Activated CD4-positive, alpha-beta T cell treated with anti-CD3 and anti-CD28 coated beads, Interleukin-2, amount 50 U/mL, for 16 hours (primary cell): ENCODE results near the gene FRMD8.

Experiments used
- DNase-seq: peaks from one replicate; pipeline ENCODE4 v3.0.0-alpha.2; 2020

FRMD8 gene

DNA sequence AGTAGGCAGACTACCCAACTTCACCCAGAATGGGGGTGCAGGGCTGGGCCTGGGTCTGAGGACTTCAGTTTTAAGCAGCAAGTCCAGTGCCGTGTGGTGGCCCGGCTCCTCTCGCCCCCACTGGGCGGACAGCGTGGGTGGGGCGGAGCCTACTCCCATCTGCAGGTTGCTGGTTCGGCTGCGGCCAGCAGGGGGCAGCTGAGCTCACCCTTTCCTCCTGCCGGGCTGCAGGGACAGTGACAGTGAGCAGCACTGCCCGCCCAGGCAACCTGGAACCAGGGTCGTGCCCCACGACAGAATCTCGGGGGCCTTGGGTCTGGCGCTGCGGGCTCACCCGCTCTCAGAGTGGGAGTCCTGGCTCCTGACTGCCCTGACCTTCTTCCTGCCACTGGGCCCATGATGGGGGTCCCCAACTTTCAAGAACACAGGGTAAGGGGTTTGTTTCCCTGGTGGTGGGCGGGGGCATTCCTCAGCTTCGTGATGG is 29.9 kb downstream of the FRMD8 start:
- peak; percentile 94 for DNase-seq

DNA sequence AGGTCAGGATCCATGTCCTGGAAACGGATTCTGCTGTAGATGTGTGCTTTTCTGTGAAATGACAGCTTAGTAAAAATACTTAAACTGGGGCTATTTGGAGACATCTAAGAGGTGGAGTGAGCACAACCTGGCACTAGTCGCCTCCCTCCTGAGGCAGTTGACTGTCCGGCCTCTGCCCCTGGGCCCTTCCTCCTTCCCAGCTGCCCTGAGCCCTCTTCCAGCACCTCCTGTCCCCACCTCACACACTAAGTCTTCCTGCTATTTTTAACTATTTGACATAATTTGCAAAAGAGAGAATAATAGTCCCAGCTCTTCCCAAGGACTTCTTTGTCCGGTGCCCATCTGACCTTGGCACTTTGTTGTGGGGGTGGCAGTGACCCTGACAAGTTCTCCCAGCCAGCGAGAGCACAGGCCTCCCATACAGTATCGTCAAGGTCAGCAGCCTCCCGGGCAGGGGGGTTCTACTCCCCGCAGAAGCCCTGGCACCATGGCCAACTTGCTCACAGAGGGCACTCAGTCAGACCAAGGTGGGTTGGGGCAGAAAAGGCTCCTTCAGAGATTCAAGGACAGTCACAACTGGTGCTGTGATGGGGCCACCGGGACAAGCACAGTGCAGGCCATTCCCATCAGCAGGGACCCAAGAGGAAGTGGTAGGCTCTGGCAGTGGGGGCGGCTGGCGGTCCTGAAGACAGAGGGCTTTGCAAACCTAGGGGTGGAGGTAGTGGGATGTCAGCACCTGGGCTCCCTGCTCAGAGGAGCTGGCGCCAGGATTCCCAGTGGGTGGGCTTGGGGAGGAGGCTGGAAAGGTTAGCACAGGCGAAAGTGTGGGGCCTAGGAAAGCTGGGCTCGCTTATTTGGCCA is 30.6 kb downstream of the FRMD8 start:
- DNase-seq = peak; percentile 30

DNA sequence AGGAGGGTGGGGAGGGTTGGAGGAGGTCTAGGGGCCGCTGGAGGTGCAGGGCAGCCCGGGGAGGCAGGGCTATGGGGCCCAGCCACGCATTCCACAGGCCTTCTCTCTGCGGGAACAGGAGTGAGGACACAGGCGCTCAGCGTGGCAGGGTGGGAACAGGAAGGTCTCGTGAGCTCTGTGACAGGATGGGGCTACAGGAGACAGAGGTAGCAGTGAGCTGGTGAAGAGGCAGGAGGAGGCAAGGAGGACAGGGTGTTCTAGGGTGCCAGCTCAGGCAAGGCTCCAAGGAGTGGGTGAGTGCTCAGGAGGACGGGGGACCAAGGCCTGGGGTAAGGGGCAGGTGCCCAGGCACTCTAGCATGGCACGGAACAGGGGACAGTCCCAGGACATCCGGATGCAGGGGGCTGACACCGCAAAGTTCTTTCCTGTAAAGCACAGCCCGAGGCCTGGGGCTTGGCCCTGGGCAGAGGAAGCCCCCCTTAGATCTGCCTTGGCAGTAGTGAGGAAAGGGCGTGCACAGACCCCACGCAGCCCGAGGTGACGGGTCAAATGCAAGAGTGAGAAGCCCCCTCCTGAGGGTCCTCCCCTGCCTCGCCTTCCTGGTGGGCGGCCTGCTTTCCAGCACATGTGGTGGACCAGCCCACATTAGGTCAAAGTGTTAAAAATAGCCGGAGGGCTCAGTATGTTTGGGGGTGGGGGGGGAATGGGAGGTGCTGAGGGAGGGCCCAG is 31.4 kb downstream of the FRMD8 start:
- DNase-seq = peak; percentile 53

DNA sequence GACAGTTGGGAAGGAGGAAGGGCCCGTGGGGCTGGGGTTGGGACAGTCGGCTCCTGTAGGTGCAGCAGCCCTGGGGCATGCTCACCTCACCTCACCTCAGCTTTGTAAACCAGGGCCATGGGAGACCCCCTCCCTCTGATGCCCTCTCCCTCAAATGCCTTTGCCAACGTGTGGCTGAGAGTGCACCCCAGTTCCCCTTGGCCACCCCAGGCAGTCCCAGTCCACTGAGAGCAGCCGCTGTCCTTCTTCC is 31.9 kb downstream of the FRMD8 start:
- DNase-seq = no peak

DNA sequence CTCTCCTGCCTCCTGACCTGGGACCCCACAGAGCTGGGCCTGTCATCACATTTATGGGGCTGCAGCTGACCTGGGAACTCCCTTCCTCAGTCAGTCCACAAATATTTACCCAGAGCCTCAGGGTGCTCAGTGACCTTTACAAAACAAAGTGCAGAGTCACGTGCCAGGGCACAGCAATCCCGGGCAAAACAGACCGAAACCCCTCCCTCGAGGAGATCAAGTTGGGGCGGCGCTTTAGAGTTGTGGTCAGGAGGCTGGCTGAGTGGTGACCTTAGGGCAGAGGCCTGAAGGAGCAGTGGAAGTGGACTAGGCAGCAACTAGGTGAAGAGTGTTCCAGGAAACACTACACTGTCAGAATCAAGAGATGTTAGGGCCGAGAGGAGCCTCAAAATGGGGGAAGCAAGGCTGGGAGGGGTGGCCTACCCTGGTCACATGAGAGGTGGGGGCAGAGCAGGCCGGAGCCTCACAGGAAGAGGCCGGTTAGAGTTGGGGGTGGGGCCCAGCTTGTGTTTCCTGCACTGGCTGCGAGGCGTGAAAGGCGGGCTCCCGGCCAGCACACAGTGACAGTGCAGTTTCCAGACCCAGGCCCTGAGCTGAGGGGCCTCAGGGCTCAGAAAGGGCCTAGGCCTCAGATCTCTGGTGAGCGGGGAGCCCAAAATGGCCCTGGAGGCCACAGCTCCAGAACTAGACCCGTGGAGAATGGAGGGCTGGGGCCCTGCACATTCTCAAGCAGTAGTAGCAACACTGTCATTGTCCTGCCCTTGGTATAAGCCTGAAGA is 32.4 kb downstream of the FRMD8 start:
- DNase-seq = peak; percentile 97

DNA sequence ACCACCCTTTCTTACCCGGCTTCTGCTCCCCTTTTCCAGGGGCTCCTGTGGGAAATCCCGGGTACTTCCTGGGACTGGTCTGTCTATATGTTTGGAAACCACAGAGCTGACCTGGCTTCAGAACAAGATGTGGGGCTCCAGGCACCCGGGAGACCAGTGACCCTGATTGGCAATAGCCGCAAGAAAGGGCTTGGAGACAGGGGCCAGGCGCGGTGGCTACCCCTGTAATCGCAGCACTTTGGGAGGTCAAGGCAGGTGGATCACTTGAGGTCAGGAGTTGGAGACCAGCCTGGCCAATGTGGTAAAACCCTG is 33.0 kb downstream of the FRMD8 start:
- no peak for DNase-seq

DNA sequence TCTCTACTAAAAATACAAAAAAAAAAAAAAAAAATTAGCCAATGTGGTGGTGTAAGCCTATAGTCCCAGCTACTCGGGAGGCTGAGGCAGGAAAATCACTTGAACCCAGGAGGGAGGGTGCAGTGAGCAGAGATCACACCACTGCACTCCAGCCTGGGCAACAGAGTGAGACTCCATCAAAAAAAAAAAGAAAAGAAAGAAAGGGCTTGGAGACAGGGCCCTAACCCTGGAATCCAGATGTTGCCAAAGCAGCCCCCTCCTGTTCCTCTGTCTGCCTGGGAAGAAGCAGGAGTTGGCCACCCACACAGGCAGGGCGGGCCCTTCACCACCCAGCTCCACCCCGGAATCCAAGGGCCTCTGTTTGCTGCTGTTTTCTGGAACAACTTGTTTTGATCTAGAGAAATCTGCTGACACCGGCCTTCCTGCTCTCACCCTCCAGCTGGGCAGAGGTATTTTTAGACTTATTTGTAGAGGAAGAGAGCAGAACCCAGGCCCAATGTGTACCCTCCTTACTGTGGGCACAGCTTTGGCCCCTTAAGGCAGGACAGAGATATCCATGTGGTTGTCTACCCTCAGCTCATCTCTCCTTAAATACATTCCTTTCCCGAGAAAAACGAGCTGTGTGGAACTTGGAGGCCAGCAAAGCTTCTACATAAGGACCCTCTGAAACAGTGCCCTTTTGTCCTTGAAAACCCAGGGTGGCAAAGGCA is 33.5 kb downstream of the FRMD8 start:
- peak; percentile 88 for DNase-seq

DNA sequence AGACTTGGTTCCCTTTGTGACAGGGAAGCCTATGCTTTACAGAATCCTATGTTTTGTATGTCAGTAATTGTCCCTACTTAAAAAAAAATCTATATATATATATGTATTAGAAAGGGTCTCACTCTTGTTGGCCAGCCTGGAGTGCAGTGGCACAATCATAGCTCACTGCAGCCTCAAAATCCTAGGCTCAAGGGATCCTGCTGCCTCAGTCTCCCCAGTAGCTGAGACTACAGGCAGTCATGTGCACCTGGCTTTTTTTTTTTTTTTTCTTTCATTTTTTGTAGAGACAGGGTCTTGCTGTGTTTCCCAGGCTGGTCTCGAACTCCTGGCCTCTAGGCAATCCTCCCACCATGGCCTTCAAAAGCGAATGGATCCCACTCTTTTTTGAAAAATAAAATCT is 34.1 kb downstream of the FRMD8 start:
- DNase-seq = no peak

DNA sequence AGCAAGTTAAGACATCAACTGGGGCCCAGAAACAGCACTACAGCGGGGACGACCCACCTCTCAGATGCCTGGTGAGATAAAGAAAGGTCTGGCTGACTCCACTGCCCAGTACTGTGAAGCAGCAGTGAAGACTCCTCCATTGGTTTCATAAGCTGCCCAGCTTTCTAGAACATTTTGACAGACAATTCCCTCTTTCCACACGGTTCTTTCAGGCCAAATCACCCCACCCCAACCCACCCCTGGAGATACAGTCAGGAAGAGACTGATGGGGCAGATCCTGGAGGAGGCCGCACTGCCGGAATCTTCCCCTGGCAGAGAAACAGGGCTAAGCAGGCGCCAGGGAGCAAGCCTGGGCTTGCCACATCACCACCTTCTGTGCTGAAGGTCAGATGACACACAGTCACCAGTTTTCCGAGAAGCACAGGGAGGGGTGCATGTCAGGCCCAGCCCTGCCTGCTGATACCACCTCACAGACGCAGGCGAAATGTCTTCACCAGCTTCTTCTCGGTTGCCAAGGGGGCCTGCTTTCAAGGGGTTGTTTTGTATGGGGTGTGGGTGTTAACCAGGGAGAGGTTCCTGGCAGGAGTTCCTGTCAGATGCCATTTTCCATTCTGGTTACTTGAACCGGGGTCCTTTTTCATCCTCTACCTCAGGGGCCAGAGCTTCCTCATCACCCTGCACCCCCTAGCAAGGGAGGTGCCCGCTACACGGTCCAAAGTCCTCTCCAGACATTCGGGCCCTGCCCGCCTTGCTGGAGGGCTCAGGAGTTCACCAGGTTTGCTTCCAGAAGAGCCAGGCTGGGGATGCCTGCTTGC is 34.7 kb downstream of the FRMD8 start:
- DNase-seq = peak; percentile 96

DNA sequence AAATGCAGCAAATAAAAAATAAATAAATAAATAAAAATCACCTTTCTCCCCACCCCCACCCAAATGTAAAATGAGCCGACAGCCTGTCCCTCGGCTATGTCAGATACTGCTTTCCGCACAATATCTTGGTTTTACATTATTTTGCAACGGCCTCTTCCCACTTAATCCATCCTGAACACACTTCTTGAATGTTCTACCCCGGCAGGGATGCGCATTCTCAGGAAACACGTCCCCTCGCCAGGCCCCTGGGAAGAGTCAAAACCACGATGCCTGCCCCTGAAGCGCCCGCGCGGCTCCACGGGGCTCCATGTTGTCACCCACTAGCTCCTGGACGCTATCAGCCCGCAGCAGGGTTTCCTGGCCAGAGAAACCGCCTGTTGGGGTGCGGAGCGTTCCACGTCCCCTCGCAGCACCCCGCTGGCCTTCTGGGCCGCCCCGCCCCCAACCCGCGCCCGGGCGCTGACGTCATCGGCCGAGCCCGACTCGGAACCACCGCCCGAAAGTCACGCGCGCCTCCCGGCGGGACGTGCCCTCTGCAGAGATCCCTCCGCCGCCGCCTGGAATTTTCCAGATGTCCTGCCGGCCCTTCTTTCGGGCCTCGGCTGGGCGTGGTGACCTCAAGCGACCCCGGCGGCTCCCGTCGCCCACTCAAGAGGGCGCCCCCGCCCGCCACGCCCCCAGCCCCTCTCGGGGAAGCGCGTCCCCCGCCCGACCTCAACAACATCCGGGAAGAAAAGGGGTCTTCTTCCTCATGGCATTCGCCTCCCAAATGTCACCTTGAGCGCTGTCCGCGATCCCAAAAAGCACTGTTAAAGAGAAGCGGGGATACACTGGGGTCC is 35.6 kb downstream of the FRMD8 start:
- peak; percentile 97 for DNase-seq

DNA sequence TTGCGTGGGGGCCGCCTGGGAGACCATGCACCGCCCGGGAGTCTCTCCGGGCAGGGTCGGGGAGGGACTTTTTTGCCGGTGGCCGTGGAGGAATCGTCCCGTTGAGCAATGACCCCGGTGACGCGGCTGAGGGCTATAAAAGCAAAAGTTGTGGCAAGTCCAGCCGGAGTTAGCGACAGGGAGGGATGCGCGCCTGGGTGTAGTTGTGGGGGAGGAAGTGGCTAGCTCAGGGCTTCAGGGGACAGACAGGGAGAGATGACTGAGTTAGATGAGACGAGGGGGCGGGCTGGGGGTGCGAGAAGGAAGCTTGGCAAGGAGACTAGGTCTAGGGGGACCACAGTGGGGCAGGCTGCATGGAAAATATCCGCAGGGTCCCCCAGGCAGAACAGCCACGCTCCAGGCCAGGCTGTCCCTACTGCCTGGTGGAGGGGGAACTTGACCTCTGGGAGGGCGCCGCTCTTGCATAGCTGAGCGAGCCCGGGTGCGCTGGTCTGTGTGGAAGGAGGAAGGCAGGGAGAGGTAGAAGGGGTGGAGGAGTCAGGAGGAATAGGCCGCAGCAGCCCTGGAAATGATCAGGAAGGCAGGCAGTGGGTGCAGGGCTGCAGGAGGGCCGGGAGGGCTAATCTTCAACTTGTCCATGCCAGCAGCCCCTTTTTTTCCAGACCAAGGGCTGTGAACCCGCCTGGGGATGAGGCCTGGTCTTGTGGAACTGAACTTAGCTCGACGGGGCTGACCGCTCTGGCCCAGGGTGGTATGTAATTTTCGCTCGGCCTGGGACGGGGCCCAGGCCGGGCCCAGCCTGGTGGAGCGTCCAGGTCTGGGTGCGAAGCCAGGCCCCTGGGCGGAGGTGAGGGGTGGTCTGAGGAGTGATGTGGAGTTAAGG is 36.4 kb downstream of the FRMD8 start, which contains the start of gene NEAT1:
TSS of gene NEAT1 (plus strand) at position 166 of the 883 bp plus-strand sequence.
- DNase-seq = peak; percentile 97

DNA sequence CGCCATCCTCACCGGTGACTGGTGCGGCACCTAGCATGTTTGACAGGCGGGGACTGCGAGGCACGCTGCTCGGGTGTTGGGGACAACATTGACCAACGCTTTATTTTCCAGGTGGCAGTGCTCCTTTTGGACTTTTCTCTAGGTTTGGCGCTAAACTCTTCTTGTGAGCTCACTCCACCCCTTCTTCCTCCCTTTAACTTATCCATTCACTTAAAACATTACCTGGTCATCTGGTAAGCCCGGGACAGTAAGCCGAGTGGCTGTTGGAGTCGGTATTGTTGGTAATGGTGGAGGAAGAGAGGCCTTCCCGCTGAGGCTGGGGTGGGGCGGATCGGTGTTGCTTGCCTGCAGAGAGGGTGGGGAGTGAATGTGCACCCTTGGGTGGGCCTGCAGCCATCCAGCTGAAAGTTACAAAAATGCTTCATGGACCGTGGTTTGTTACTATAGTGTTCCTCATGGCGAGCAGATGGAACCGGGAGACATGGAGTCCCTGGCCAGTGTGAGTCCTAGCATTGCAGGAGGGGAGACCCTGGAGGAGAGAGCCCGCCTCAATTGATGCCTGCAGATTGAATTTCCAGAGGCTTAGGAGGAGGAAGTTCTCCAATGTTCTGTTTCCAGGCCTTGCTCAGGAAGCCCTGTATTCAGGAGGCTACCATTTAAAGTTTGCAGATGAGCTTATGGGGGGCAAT is 37.2 kb downstream of the FRMD8 start:
- peak; percentile 43 for DNase-seq

DNA sequence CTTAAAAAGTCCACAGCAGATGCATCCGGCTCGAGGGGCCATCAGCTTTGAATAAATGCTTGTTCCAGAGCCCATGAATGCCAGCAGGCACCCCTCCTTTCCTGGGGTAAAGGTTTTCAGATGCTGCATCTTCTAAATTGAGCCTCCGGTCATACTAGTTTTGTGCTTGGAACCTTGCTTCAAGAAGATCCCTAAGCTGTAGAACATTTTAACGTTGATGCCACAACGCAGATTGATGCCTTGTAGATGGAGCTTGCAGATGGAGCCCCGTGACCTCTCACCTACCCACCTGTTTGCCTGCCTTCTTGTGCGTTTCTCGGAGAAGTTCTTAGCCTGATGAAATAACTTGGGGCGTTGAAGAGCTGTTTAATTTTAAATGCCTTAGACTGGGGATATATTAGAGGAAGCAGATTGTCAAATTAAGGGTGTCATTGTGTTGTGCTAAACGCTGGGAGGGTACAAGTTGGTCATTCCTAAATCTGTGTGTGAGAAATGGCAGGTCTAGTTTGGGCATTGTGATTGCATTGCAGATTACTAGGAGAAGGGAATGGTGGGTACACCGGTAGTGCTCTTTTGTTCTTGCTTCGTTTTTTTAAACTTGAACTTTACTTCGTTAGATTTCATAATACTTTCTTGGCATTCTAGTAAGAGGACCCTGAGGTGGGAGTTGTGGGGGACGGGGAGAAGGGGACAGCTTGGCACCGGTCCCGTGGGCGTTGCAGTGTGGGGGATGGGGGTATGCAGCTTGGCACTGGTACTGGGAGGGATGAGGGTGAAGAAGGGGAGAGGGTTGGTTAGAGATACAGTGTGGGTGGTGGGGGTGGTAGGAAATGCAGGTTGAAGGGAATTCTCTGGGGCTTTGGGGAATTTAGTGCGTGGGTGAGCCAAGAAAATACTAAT is 38.0 kb downstream of the FRMD8 start:
- peak; percentile 67 for DNase-seq

DNA sequence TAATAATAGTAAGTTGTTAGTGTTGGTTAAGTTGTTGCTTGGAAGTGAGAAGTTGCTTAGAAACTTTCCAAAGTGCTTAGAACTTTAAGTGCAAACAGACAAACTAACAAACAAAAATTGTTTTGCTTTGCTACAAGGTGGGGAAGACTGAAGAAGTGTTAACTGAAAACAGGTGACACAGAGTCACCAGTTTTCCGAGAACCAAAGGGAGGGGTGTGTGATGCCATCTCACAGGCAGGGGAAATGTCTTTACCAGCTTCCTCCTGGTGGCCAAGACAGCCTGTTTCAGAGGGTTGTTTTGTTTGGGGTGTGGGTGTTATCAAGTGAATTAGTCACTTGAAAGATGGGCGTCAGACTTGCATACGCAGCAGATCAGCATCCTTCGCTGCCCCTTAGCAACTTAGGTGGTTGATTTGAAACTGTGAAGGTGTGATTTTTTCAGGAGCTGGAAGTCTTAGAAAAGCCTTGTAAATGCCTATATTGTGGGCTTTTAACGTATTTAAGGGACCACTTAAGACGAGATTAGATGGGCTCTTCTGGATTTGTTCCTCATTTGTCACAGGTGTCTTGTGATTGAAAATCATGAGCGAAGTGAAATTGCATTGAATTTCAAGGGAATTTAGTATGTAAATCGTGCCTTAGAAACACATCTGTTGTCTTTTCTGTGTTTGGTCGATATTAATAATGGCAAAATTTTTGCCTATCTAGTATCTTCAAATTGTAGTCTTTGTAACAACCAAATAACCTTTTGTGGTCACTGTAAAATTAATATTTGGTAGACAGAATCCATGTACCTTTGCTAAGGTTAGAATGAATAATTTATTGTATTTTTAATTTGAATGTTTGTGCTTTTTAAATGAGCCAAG is 38.9 kb downstream of the FRMD8 start:
- DNase-seq = peak; percentile 95

DNA sequence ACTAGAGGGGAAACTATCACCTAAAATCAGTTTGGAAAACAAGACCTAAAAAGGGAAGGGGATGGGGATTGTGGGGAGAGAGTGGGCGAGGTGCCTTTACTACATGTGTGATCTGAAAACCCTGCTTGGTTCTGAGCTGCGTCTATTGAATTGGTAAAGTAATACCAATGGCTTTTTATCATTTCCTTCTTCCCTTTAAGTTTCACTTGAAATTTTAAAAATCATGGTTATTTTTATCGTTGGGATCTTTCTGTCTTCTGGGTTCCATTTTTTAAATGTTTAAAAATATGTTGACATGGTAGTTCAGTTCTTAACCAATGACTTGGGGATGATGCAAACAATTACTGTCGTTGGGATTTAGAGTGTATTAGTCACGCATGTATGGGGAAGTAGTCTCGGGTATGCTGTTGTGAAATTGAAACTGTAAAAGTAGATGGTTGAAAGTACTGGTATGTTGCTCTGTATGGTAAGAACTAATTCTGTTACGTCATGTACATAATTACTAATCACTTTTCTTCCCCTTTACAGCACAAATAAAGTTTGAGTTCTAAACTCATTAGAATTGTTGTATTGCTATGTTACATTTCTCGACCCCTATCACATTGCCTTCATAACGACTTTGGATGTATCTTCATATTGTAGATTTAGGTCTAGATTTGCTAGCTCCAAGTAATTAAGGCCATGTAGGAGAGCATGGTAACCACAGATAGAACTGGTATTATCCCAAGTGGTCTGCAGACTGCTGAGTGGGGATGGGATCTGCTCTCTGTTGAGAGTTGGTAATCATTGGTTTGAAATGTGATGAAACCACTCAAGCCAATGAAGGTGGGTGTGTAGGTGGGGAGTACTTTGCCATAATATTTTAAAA is 39.8 kb downstream of the FRMD8 start:
- DNase-seq = peak; percentile 91
